BLaER1 (cell line): ENCODE data around the gene PAFAH2.

Experiments used
- H3K27ac ChIP-seq: shearing (Covaris generic); formaldehyde crosslinking; 2 replicates; pipeline ENCODE4 v1.8.1; 2022
- H3K27me3 ChIP-seq: shearing (Covaris generic); formaldehyde crosslinking; 2 replicates; pipeline ENCODE4 v1.8.1; 2022
- H3K36me3 ChIP-seq: shearing (Covaris generic); formaldehyde crosslinking; 2 replicates; pipeline ENCODE4 v1.8.1; 2022
- H3K4me1 ChIP-seq: shearing (Covaris generic); formaldehyde crosslinking; 2 replicates; pipeline ENCODE4 v1.8.1; 2022
- H3K4me2 ChIP-seq: shearing (Covaris generic); formaldehyde crosslinking; 2 replicates; pipeline ENCODE4 v1.8.1; 2022
- H3K4me3 ChIP-seq: shearing (Covaris generic); formaldehyde crosslinking; 2 replicates; pipeline ENCODE4 v1.8.1; 2022
- H3K9ac ChIP-seq: shearing (Covaris generic); formaldehyde crosslinking; 2 replicates; pipeline ENCODE4 v1.8.1; 2022
- H3K9me3 ChIP-seq: shearing (Covaris generic); formaldehyde crosslinking; 2 replicates; pipeline ENCODE4 v1.8.1; 2022
- H4K20me1 ChIP-seq: shearing (Covaris generic); formaldehyde crosslinking; 2 replicates; pipeline ENCODE4 v1.8.1; 2022
- Cebpa-rat ChIP-seq: shearing (Covaris generic); IDR thresholded peaks from 2 replicates; pipeline ENCODE4 v1.8.1; 2022

The PAFAH2 gene

GRCh38 chr1:26015358-26015757 is 17.5 kb upstream of the PAFAH2 start:
- no peaks in the 10 kb centered on the region for H3K36me3 ChIP-seq
- peak overlapping the region; percentile 51 for H3K27ac ChIP-seq

GRCh38 chr1:26014179-26014578 is 16.3 kb upstream of the PAFAH2 start:
- no peak overlapping the region for H3K27ac ChIP-seq
- no peak overlapping the region for H3K9ac ChIP-seq
- TF ChIP-seq Cebpa-rat: no peak
- no peaks in the 10 kb centered on the region for H3K36me3 ChIP-seq
- no peak overlapping the region for H3K4me2 ChIP-seq
- no peaks in the 10 kb centered on the region for H3K27me3 ChIP-seq
- no peak overlapping the region for H3K4me3 ChIP-seq
- peaks cover 43% of the 10 kb centered on the region for H3K4me1 ChIP-seq
- no peaks in the 10 kb centered on the region for H3K9me3 ChIP-seq
- H4K20me1 ChIP-seq: no peaks in the 10 kb centered on the region

More at GRCh38 chr1:26015358-26015757, 17.5 kb upstream of the PAFAH2 start:
- Histone ChIP-seq H3K27me3 (no peaks in the 10 kb centered on the region), H4K20me1 (no peaks in the 10 kb centered on the region), H3K4me2 (peak overlapping the region; percentile 74), H3K9ac (no peak overlapping the region), H3K9me3 (no peaks in the 10 kb centered on the region), H3K4me3 (no peak overlapping the region), H3K4me1 (peaks cover 50% of the 10 kb centered on the region)
- TF ChIP-seq Cebpa-rat: peak; percentile 99

- H3K4me2 ChIP-seq: no peak overlapping the region
- no peaks in the 10 kb centered on the region for H3K27me3 ChIP-seq
- H3K4me1 ChIP-seq: peaks cover 45% of the 10 kb centered on the region
- no peak overlapping the region for H3K4me3 ChIP-seq
- no peak overlapping the region for H3K27ac ChIP-seq
- no peaks in the 10 kb centered on the region for H4K20me1 ChIP-seq
- no peaks in the 10 kb centered on the region for H3K36me3 ChIP-seq
- no peak overlapping the region for H3K9ac ChIP-seq
- TF ChIP-seq Cebpa-rat: no peak
- no peaks in the 10 kb centered on the region for H3K9me3 ChIP-seq
Measured at GRCh38 chr1:26012864-26013263, 15.0 kb upstream of the PAFAH2 start.

- no peaks in the 10 kb centered on the region for H3K9me3 ChIP-seq
- H4K20me1 ChIP-seq: no peaks in the 10 kb centered on the region
- no peak overlapping the region for H3K4me3 ChIP-seq
- no peaks in the 10 kb centered on the region for H3K36me3 ChIP-seq
- no peak for TF ChIP-seq Cebpa-rat
- no peak overlapping the region for H3K9ac ChIP-seq
- no peak overlapping the region for H3K27ac ChIP-seq
- no peaks in the 10 kb centered on the region for H3K27me3 ChIP-seq
- H3K4me2 ChIP-seq: no peak overlapping the region
- peaks cover 37% of the 10 kb centered on the region for H3K4me1 ChIP-seq
Measured at GRCh38 chr1:26010825-26011224, 13.0 kb upstream of the PAFAH2 start.

- Histone ChIP-seq H3K9ac (no peak overlapping the region), H3K4me2 (no peak overlapping the region), H3K27me3 (no peaks in the 10 kb centered on the region), H3K9me3 (no peaks in the 10 kb centered on the region), H4K20me1 (no peaks in the 10 kb centered on the region), H3K36me3 (no peaks in the 10 kb centered on the region), H3K4me1 (peaks cover 28% of the 10 kb centered on the region), H3K4me3 (no peak overlapping the region), H3K27ac (no peak overlapping the region)
- no peak for TF ChIP-seq Cebpa-rat
Measured at GRCh38 chr1:26009796-26010447, 12.1 kb upstream of the PAFAH2 start.

- Histone ChIP-seq H3K27ac (no peak overlapping the region), H3K4me2 (no peak overlapping the region), H3K36me3 (no peaks in the 10 kb centered on the region), H3K27me3 (no peaks in the 10 kb centered on the region), H3K9ac (no peak overlapping the region), H4K20me1 (no peaks in the 10 kb centered on the region), H3K4me3 (no peak overlapping the region), H3K4me1 (peaks cover 23% of the 10 kb centered on the region), H3K9me3 (no peaks in the 10 kb centered on the region)
- no peak for TF ChIP-seq Cebpa-rat
Measured at GRCh38 chr1:26006710-26007109, 8.8 kb upstream of the PAFAH2 start.

GRCh38 chr1:26005434-26006105 is 7.7 kb upstream of the PAFAH2 start:
- Histone ChIP-seq H3K4me1 (peaks cover 23% of the 10 kb centered on the region), H3K9me3 (no peaks in the 10 kb centered on the region), H3K36me3 (no peaks in the 10 kb centered on the region), H4K20me1 (no peaks in the 10 kb centered on the region), H3K4me2 (no peak overlapping the region), H3K27me3 (no peaks in the 10 kb centered on the region), H3K27ac (no peak overlapping the region), H3K9ac (no peak overlapping the region), H3K4me3 (no peak overlapping the region)
- no peak for TF ChIP-seq Cebpa-rat

GRCh38 chr1:26003756-26004155 is 5.9 kb upstream of the PAFAH2 start:
- no peaks in the 10 kb centered on the region for H3K36me3 ChIP-seq
- H3K4me3 ChIP-seq: no peak overlapping the region
- no peak overlapping the region for H3K9ac ChIP-seq
- H3K27ac ChIP-seq: no peak overlapping the region
- H3K4me2 ChIP-seq: no peak overlapping the region
- H3K9me3 ChIP-seq: no peaks in the 10 kb centered on the region
- H4K20me1 ChIP-seq: no peaks in the 10 kb centered on the region
- H3K4me1 ChIP-seq: peaks cover 20% of the 10 kb centered on the region
- TF ChIP-seq Cebpa-rat: no peak
- H3K27me3 ChIP-seq: no peaks in the 10 kb centered on the region

GRCh38 chr1:26003262-26003661 is 5.4 kb upstream of the PAFAH2 start:
- no peak overlapping the region for H3K4me3 ChIP-seq
- H3K4me2 ChIP-seq: no peak overlapping the region
- peaks cover 25% of the 10 kb centered on the region for H3K4me1 ChIP-seq
- H3K9me3 ChIP-seq: no peaks in the 10 kb centered on the region
- H3K9ac ChIP-seq: no peak overlapping the region
- no peak overlapping the region for H3K27ac ChIP-seq
- H3K27me3 ChIP-seq: no peaks in the 10 kb centered on the region
- H3K36me3 ChIP-seq: no peaks in the 10 kb centered on the region
- peak; percentile 78 for TF ChIP-seq Cebpa-rat
- no peaks in the 10 kb centered on the region for H4K20me1 ChIP-seq

GRCh38 chr1:25999041-25999800 is 1.4 kb upstream of the PAFAH2 start:
- H4K20me1 ChIP-seq: no peaks in the 10 kb centered on the region
- H3K36me3 ChIP-seq: no peaks in the 10 kb centered on the region
- H3K9ac ChIP-seq: no peak overlapping the region
- no peaks in the 10 kb centered on the region for H3K9me3 ChIP-seq
- peak overlapping the region; percentile 74; the same call in 1 of the 2 replicates for H3K4me2 ChIP-seq
- H3K4me1 ChIP-seq: peaks cover 33% of the 10 kb centered on the region
- H3K27ac ChIP-seq: no peak overlapping the region; the same call in 1 of the 2 replicates
- no peak overlapping the region for H3K4me3 ChIP-seq
- H3K27me3 ChIP-seq: no peaks in the 10 kb centered on the region
- TF ChIP-seq Cebpa-rat: no peak
